ENCODE results near the gene MT1X.

- TF ChIP-seq CTCF (IDR thresholded peaks at IDR 0.05) = no peak
- no peak for TF ChIP-seq POLR2A (IDR thresholded peaks at IDR 0.05)
Measured at GRCh38 chr16:56640076-56640475, 42.2 kb upstream of the MT1X start.
